Ascending aorta (tissue), 2 donors: ENCODE data around the gene CIBAR2. TPM values are rescaled to one million over a fixed set of nuclear protein-coding genes. Genes with fewer than 3 reads are reported as not detected.

Source experiments
- DNase-seq, 2 donors: peaks; one replicate each; pipeline ENCODE4 v3.0.0-alpha.2; 2019; ENCODE audit warnings: low spot score in 2 of 2
- H3K27ac ChIP-seq, 2 donors: fragments of 200-600 bp; sonication (generic); one replicate each; pipeline ENCODE4 v1.5.1; 2016 to 2017; ENCODE audit warnings: mild to moderate bottlenecking in 1 of 2
- H3K27me3 ChIP-seq: fragments of 200-600 bp; sonication (generic); one replicate; pipeline ENCODE4 v1.5.1; 2017
- H3K36me3 ChIP-seq, 2 donors: fragments of 200-600 bp; sonication (generic); one replicate each; pipeline ENCODE4 v1.5.1; 2016
- H3K4me1 ChIP-seq, 2 donors: fragments of 200-600 bp; sonication (generic); one replicate each; pipeline ENCODE4 v1.5.1; 2016 to 2017; ENCODE audit warnings: mild to moderate bottlenecking in 1 of 2
- H3K4me3 ChIP-seq, 2 donors: fragments of 200-600 bp; sonication (generic); one replicate each; pipeline ENCODE4 v1.5.1; 2016 to 2017; ENCODE audit warnings: mild to moderate bottlenecking in 1 of 2
- H3K9me3 ChIP-seq, 2 donors: fragments of 200-600 bp; sonication (generic); one replicate each; pipeline ENCODE4 v1.5.1; 2016
- intact Hi-C: fragments of 100-400 bp; cut with DNase I; formaldehyde crosslinking; loops from one replicate; pipeline ENCODE4 v1.15.1; 2023
- total RNA-seq: library from RNA; depleted of rRNA; stranded (reverse); fragments of >200 nt; gene quantifications from one replicate; pipeline ENCODE4 v1.1.0, GENCODE V29; 2016
- TF ChIP-seq, protein P1 (sequence below), 3 experiments: fragments of 200-600 bp in 2 of 3; fragments of 450-650 bp in 1 of 3; sonication (generic) in 2 of 3; IDR thresholded peaks; one replicate each; pipeline ENCODE4 v1.5.1; 2016 to 2019; ENCODE audit warnings: antibody characterized with exemption in 3 of 3, mild to moderate bottlenecking in 1 of 3, moderate library complexity in 1 of 3

CIBAR2 gene
- total RNA-seq, 1 donor from 2014 or later: not detected

DNA sequence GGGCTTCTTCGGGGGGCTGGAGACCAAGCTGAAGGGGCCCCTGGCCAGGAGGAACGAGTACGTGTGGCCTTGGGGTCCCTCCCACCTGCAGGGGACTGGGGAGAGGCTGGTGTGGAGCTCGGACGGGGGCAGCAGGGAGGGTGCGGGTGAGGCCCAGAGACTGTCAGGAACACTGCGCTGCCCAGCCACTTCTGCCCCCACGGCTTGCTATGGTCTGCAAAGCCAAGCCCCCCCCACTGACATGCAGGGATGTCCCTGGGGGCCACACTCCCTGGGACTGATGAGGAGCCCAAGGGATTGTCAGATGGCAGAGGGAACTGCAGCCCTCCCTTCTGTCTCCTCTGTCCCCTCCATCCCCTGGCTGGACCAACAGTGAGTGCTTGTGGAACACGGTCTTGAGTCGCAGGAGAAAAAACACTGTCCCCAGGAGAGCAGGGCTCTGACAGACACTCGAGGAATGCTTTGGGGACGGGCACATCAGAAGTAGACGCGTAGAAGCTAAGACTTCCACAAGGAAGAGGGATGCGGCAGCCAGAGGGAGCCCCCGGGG lies 34.6 kb downstream of the CIBAR2 start:
- intact Hi-C loops: loop anchor here (10.0 kb wide), 1 partner anchor 323 kb away; no protein-coding TSS in a partner anchor
- Histone ChIP-seq H3K27ac (no peak overlapping the region), H3K27me3 (no peaks in the 10 kb centered on the region), H3K4me3 (no peak overlapping the region), H3K4me1 (no peaks in the 10 kb centered on the region), H3K36me3 (peaks cover 22 to 60% of the 10 kb centered on the region in 2 donors), H3K9me3 (no peaks in the 10 kb centered on the region)
- TF ChIP-seq, protein P1, sequence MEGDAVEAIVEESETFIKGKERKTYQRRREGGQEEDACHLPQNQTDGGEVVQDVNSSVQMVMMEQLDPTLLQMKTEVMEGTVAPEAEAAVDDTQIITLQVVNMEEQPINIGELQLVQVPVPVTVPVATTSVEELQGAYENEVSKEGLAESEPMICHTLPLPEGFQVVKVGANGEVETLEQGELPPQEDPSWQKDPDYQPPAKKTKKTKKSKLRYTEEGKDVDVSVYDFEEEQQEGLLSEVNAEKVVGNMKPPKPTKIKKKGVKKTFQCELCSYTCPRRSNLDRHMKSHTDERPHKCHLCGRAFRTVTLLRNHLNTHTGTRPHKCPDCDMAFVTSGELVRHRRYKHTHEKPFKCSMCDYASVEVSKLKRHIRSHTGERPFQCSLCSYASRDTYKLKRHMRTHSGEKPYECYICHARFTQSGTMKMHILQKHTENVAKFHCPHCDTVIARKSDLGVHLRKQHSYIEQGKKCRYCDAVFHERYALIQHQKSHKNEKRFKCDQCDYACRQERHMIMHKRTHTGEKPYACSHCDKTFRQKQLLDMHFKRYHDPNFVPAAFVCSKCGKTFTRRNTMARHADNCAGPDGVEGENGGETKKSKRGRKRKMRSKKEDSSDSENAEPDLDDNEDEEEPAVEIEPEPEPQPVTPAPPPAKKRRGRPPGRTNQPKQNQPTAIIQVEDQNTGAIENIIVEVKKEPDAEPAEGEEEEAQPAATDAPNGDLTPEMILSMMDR (IDR thresholded peaks at IDR 0.05): no peak
- no peak for DNase-seq

GRCh38 chr16:85077039-85077438 lies 35.2 kb downstream of the CIBAR2 start:
- no peak overlapping the region for H3K27ac ChIP-seq
- H3K36me3 ChIP-seq: peaks cover 24 to 65% of the 10 kb centered on the region in 2 donors
- intact Hi-C loops: loop anchor here (10.0 kb wide), 1 partner anchor 322 kb away; no protein-coding TSS in a partner anchor
- no peaks in the 10 kb centered on the region for H3K27me3 ChIP-seq
- H3K4me1 ChIP-seq: no peaks in the 10 kb centered on the region
- no peak for DNase-seq
- no peak overlapping the region for H3K4me3 ChIP-seq
- TF ChIP-seq, protein P1 (IDR thresholded peaks at IDR 0.05): no peak
- no peaks in the 10 kb centered on the region for H3K9me3 ChIP-seq

- TF ChIP-seq, protein P1 (IDR thresholded peaks at IDR 0.05): no peak
- intact Hi-C loops: loop anchor here (10.0 kb wide), 1 partner anchor 321 kb away; no protein-coding TSS in a partner anchor
- H3K9me3 ChIP-seq: no peaks in the 10 kb centered on the region
- H3K4me3 ChIP-seq: no peak overlapping the region
- H3K4me1 ChIP-seq: no peaks in the 10 kb centered on the region
- peaks cover 24 to 68% of the 10 kb centered on the region in 2 donors for H3K36me3 ChIP-seq
- no peak for DNase-seq
- H3K27me3 ChIP-seq: no peaks in the 10 kb centered on the region
- no peak overlapping the region for H3K27ac ChIP-seq
These were observed 36.9 kb downstream of the CIBAR2 start for GRCh38 chr16:85075236-85075924.

DNA sequence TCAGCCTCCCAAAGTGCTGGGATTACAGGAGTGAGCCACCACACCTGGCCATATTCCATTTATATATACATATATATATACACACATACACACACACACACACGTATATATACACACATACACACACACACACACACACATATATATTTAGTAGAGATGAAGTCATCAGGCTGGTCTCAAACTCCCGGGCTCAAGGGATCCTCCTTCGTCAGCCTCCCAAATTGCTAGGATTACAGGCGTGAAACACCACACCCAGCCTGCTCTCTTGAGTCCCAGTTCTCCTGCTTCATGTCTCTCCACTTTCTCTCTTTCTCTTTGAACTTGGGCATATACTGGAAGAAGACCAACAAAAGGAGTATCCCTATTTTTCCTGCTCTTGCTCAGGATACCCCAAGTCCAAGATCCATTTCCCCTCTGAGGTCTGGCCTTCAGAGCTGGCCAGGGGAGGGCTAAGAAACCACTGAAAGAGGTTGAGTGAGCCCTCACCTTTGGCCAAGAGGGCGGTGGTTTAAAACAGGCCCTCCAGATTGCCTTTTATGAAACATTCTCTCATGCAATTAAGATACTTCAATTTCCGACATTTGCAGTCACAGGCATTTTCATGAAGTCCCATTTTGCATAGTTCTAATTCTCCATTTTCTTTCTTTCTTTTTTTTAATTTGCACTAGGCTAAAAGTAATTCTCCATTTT lies 37.9 kb downstream of the CIBAR2 start:
- TF ChIP-seq, protein P1 (IDR thresholded peaks at IDR 0.05): no peak
- peaks cover 27 to 64% of the 10 kb centered on the region in 2 donors for H3K36me3 ChIP-seq
- H3K4me1 ChIP-seq: no peaks in the 10 kb centered on the region
- DNase-seq: no peak
- intact Hi-C loops: loop anchor here (10.0 kb wide), 1 partner anchor 320 kb away; no protein-coding TSS in a partner anchor
- no peaks in the 10 kb centered on the region for H3K27me3 ChIP-seq
- no peak overlapping the region for H3K4me3 ChIP-seq
- H3K9me3 ChIP-seq: no peaks in the 10 kb centered on the region
- no peak overlapping the region for H3K27ac ChIP-seq

DNA sequence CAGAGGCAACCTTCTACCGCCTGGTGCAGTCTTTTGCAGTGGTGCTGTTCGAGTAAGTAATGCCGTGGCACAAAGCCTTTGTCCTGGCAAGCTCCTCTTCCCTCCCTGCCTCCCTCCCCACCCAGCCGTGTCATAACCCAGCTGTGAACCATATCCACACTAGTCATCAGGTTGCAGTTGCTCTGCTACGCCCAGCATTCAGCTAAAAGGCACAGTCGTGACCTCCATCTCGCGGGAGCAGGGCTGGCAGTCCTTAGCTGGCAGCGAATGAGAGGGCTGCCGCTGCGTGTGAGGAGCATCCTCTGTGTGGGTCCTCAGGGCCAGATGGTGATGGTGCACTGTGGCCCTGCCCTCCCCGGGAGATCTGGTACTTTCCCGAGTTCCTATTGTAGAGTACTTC lies 39.3 kb downstream of the CIBAR2 start:
- no peaks in the 10 kb centered on the region for H3K27me3 ChIP-seq
- H3K27ac ChIP-seq: no peak overlapping the region
- peaks cover 22 to 58% of the 10 kb centered on the region in 2 donors for H3K36me3 ChIP-seq
- H3K4me3 ChIP-seq: no peak overlapping the region
- intact Hi-C loops: loop anchor here (10.0 kb wide), 1 partner anchor 318 kb away; no protein-coding TSS in a partner anchor
- no peaks in the 10 kb centered on the region for H3K9me3 ChIP-seq
- DNase-seq: no peak
- no peaks in the 10 kb centered on the region for H3K4me1 ChIP-seq
- TF ChIP-seq, protein P1 (IDR thresholded peaks at IDR 0.05): no peak
